HEK293 (cell line): ENCODE results near the gene CAMK2D.

Experiments used
- CTCF ChIA-PET: fragments of 350-600 bp; formaldehyde crosslinking; extraction: SDS; loops from one replicate; lab custom pipeline; 2021; ENCODE audit warnings: antibody characterized with exemption; lab: Yijun Ruan, JAX
- POLR2A ChIA-PET: fragments of 300-600 bp; formaldehyde crosslinking; extraction: SDS; loops from one replicate; lab custom pipeline; 2020; ENCODE audit warnings: antibody characterized with exemption, inconsistent platforms; lab: Yijun Ruan, JAX
- H3K27ac ChIP-seq: fragments of 200-500 bp; sonication (Bioruptor generic); 2 replicates; pipeline ENCODE4 v1.5.1; 2014; ENCODE audit warnings: low read depth, low read length, control low read depth, inconsistent platforms; ENCODE audit errors: extremely low read depth
- H3K36me3 ChIP-seq, 2 experiments: fragments of 200-500 bp in 1 of 2; sonication (Bioruptor generic) in 1 of 2; 1 replicate in 1 of 2; 2 replicates in 1 of 2; pipeline ENCODE4 v1.5.1; 2014 to 2017; ENCODE audit warnings: inconsistent platforms in 2 of 2, low read length in 2 of 2; ENCODE audit not compliant: control insufficient read depth in 2 of 2, insufficient read depth in 1 of 2
- H3K4me1 ChIP-seq: fragments of 200-500 bp; sonication (Bioruptor generic); 2 replicates; pipeline ENCODE4 v1.5.1; 2014; ENCODE audit warnings: mild to moderate bottlenecking, low read length, inconsistent platforms; ENCODE audit not compliant: control insufficient read depth, insufficient read depth
- H3K4me3 ChIP-seq: 2 replicates; pipeline ENCODE4 v1.5.1; 2011; ENCODE audit warnings: low read depth, mild to moderate bottlenecking, control low read depth, low read length, moderate library complexity
- H3K9me3 ChIP-seq: fragments of 200-500 bp; sonication (Bioruptor generic); 2 replicates; pipeline ENCODE4 v1.5.1; 2014; ENCODE audit warnings: low read depth, low read length, inconsistent platforms; ENCODE audit not compliant: control insufficient read depth, insufficient read depth
- KLF16 ChIP-seq: fragments of 450-650 bp; formaldehyde crosslinking; IDR thresholded peaks from 2 replicates; pipeline ENCODE4 v1.5.1; 2017; ENCODE audit warnings: missing biosample characterization, missing genetic modification characterization
- PRDM4 ChIP-seq: fragments of 450-650 bp; formaldehyde crosslinking; IDR thresholded peaks from 2 replicates; pipeline ENCODE4 v1.5.1; 2017; ENCODE audit warnings: missing biosample characterization, missing genetic modification characterization
- YY2 ChIP-seq: fragments of 450-650 bp; formaldehyde crosslinking; IDR thresholded peaks from 2 replicates; pipeline ENCODE4 v1.5.1; 2016; ENCODE audit warnings: missing biosample characterization, missing genetic modification characterization
- ZBTB21 ChIP-seq: fragments of 450-650 bp; formaldehyde crosslinking; IDR thresholded peaks from 2 replicates; pipeline ENCODE4 v1.5.1; 2017; ENCODE audit warnings: missing biosample characterization, missing genetic modification characterization
- ZFHX2 ChIP-seq: fragments of 450-650 bp; formaldehyde crosslinking; conservative IDR thresholded peaks from 2 replicates; pipeline ENCODE4 v1.5.1; 2016; ENCODE audit warnings: missing biosample characterization, missing genetic modification characterization
- ZNF132 ChIP-seq: fragments of 450-650 bp; formaldehyde crosslinking; IDR thresholded peaks from 2 replicates; pipeline ENCODE4 v1.5.1; 2017; ENCODE audit warnings: missing biosample characterization, missing genetic modification characterization, borderline replicate concordance
- ZNF16 ChIP-seq: fragments of 450-650 bp; formaldehyde crosslinking; IDR thresholded peaks from 2 replicates; pipeline ENCODE4 v1.5.1; 2016; ENCODE audit warnings: low read depth, missing biosample characterization, missing genetic modification characterization
- ZNF214 ChIP-seq: fragments of 450-650 bp; formaldehyde crosslinking; IDR thresholded peaks from 2 replicates; pipeline ENCODE4 v1.5.1; 2017; ENCODE audit warnings: missing biosample characterization, mild to moderate bottlenecking, missing genetic modification characterization, borderline replicate concordance
- ZNF248 ChIP-seq: fragments of 450-650 bp; formaldehyde crosslinking; IDR thresholded peaks from 2 replicates; pipeline ENCODE4 v1.5.1; 2017; ENCODE audit warnings: missing biosample characterization, missing genetic modification characterization
- ZNF362 ChIP-seq: fragments of 450-650 bp; formaldehyde crosslinking; IDR thresholded peaks from 2 replicates; pipeline ENCODE4 v1.5.1; 2016; ENCODE audit warnings: missing biosample characterization, missing genetic modification characterization
- ZNF473 ChIP-seq: fragments of 450-650 bp; formaldehyde crosslinking; IDR thresholded peaks from 2 replicates; pipeline ENCODE4 v1.5.1; 2017; ENCODE audit warnings: missing biosample characterization, missing genetic modification characterization
- ZNF518A ChIP-seq: fragments of 450-650 bp; formaldehyde crosslinking; conservative IDR thresholded peaks from 2 replicates; pipeline ENCODE4 v1.5.1; 2016; ENCODE audit warnings: low read depth, missing biosample characterization, missing genetic modification characterization
- ZNF596 ChIP-seq: fragments of 450-650 bp; IDR thresholded peaks from 2 replicates; pipeline ENCODE4 v1.5.0; 2018; ENCODE audit warnings: missing biosample characterization, mild to moderate bottlenecking, missing genetic modification characterization, moderate library complexity
- ZNF629 ChIP-seq: fragments of 450-650 bp; formaldehyde crosslinking; IDR thresholded peaks from 2 replicates; pipeline ENCODE4 v1.5.1; 2017; ENCODE audit warnings: missing biosample characterization, missing genetic modification characterization
- ZNF707 ChIP-seq: fragments of 450-650 bp; formaldehyde crosslinking; IDR thresholded peaks from 2 replicates; pipeline ENCODE4 v1.5.1; 2016; ENCODE audit warnings: missing biosample characterization, missing genetic modification characterization
- ZNF777 ChIP-seq: fragments of 450-650 bp; formaldehyde crosslinking; IDR thresholded peaks from 2 replicates; pipeline ENCODE4 v1.5.1; 2017; ENCODE audit warnings: missing biosample characterization, missing genetic modification characterization, borderline replicate concordance
- ZNF830 ChIP-seq: fragments of 450-650 bp; IDR thresholded peaks from 2 replicates; pipeline ENCODE4 v1.5.0; 2018; ENCODE audit warnings: missing biosample characterization, missing genetic modification characterization, low read depth, mild to moderate bottlenecking, moderate library complexity
- ZSCAN23 ChIP-seq: fragments of 450-650 bp; formaldehyde crosslinking; IDR thresholded peaks from 2 replicates; pipeline ENCODE4 v1.5.1; 2016; ENCODE audit warnings: missing biosample characterization, missing genetic modification characterization
- ZSCAN30 ChIP-seq: fragments of 450-650 bp; IDR thresholded peaks from 2 replicates; pipeline ENCODE4 v1.5.1; 2018; ENCODE audit warnings: missing biosample characterization, mild to moderate bottlenecking, missing genetic modification characterization, moderate library complexity
- TF ChIP-seq, protein P1 (sequence below): fragments of 450-650 bp; formaldehyde crosslinking; IDR thresholded peaks from 2 replicates; pipeline ENCODE4 v1.5.1; 2017; ENCODE audit warnings: missing biosample characterization, missing genetic modification characterization
- TF ChIP-seq, protein P2 (sequence below): fragments of 450-650 bp; formaldehyde crosslinking; IDR thresholded peaks from 2 replicates; pipeline ENCODE4 v1.5.1; 2016; ENCODE audit warnings: missing biosample characterization, missing genetic modification characterization

The CAMK2D gene

DNA sequence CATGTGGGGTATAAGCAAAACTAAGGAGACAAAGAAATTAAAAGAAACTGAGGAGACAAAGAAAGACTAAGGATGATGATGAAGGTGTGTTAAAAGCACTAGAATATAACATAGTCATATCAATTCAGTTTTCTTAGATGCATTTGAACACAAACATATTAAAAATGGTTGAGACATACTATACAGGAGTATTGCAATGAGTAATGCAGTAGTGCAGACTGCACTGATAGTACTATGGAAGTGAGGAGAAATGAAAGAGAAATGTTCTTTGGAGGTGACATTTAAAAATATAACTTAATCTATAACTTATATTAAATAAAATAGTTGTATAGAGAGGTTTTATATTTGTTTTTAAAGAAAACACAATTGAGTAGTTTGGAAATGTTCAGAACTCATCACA is 279.2 kb downstream of the CAMK2D start:
- CTCF ChIA-PET: interaction anchor here (0.7 kb wide), 1 partner anchor 179 kb away, joined by 3 read pairs; no protein-coding TSS in a partner anchor
- no peaks in the 10 kb centered on the region for H3K9me3 ChIP-seq
- TF ChIP-seq ZNF707 (tag by site-specific recombination): no peak
- TF ChIP-seq ZNF777 (tag by site-specific recombination): no peak
- TF ChIP-seq ZNF473 (tag by site-specific recombination): no peak
- TF ChIP-seq ZSCAN23 (tag by site-specific recombination): no peak
- TF ChIP-seq, protein P1, sequence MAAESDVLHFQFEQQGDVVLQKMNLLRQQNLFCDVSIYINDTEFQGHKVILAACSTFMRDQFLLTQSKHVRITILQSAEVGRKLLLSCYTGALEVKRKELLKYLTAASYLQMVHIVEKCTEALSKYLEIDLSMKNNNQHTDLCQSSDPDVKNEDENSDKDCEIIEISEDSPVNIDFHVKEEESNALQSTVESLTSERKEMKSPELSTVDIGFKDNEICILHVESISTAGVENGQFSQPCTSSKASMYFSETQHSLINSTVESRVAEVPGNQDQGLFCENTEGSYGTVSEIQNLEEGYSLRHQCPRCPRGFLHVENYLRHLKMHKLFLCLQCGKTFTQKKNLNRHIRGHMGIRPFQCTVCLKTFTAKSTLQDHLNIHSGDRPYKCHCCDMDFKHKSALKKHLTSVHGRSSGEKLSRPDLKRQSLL: no peak
- TF ChIP-seq, all 188 proteins: peak for 0
- no peaks in the 10 kb centered on the region for H3K4me1 ChIP-seq
- H3K27ac ChIP-seq: no peak overlapping the region
- no peak overlapping the region for H3K4me3 ChIP-seq
- POLR2A ChIA-PET: no interaction called here
- H3K36me3 ChIP-seq: no peaks in the 10 kb centered on the region

- H3K27ac ChIP-seq: no peak overlapping the region
- TF ChIP-seq ZFHX2 (tag by site-specific recombination) (no peak), KLF16 (tag by site-specific recombination) (no peak), ZNF214 (tag by site-specific recombination) (no peak), ZNF132 (tag by site-specific recombination) (no peak), ZNF707 (tag by site-specific recombination) (no peak), ZNF248 (tag by site-specific recombination) (no peak), ZNF629 (no peak)
- TF ChIP-seq, all 188 proteins: peak for 0
- Histone ChIP-seq H3K36me3 (no peaks in the 10 kb centered on the region), H3K9me3 (no peaks in the 10 kb centered on the region), H3K4me3 (no peak overlapping the region), H3K4me1 (no peaks in the 10 kb centered on the region)
- ChIA-PET POLR2A (no interaction called here), CTCF (interaction anchor here (0.7 kb wide), 1 partner anchor 178 kb away, joined by 3 read pairs; no protein-coding TSS in a partner anchor)
Observed at GRCh38 chr4:113481820-113482219, 279.7 kb downstream of the CAMK2D start.

DNA sequence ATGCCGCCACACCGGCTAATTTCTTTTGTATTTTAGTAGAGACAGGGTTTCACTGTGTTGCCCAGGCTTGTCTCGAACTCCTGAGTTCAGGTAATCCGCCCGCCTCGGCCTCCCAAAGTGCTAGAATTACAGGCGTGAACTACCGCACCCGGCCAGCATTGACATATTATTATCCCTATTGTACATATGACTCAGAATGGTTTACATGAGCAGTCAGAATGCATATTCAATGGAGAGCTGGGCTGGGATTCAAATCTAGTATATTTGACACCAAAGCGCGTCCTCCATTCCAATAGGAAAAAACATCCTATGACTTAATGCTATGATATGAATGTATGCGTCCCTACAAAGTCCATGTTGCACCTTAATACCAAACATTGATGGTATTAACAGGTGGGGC is 281.4 kb downstream of the CAMK2D start:
- Histone ChIP-seq H3K4me1 (no peaks in the 10 kb centered on the region), H3K27ac (no peak overlapping the region), H3K4me3 (no peak overlapping the region), H3K36me3 (no peaks in the 10 kb centered on the region), H3K9me3 (no peaks in the 10 kb centered on the region)
- POLR2A ChIA-PET: no interaction called here
- CTCF ChIA-PET: no interaction called here
- no peak for TF ChIP-seq ZNF362
- TF ChIP-seq ZSCAN23 (tag by site-specific recombination): no peak
- no peak for TF ChIP-seq ZSCAN30 (tag by site-specific recombination)
- TF ChIP-seq, protein P2, sequence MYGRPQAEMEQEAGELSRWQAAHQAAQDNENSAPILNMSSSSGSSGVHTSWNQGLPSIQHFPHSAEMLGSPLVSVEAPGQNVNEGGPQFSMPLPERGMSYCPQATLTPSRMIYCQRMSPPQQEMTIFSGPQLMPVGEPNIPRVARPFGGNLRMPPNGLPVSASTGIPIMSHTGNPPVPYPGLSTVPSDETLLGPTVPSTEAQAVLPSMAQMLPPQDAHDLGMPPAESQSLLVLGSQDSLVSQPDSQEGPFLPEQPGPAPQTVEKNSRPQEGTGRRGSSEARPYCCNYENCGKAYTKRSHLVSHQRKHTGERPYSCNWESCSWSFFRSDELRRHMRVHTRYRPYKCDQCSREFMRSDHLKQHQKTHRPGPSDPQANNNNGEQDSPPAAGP (tag by site-specific recombination): no peak
- no peak for TF ChIP-seq PRDM4
- no peak for TF ChIP-seq ZNF596 (tag by site-specific recombination)
- TF ChIP-seq ZNF707 (tag by site-specific recombination): no peak
- TF ChIP-seq ZNF518A (tag by site-specific recombination): no peak
- no peak for TF ChIP-seq YY2 (tag by site-specific recombination)
- no peak for TF ChIP-seq ZBTB21 (tag by site-specific recombination)
- no peak for TF ChIP-seq ZNF16 (tag by site-specific recombination)
- TF ChIP-seq ZNF830: no peak
